Endothelial cell of umbilical vein (primary cell): ENCODE measurements around the gene AGBL4. TPM values are rescaled to one million over a fixed set of nuclear protein-coding genes. Genes with fewer than 3 reads are reported as not detected.

Experiments
- BruUV-seq: library from RNA; stranded (reverse); fragments of 400-500 nt; replicated peaks from 2 replicates; lab custom pipeline; 2021; lab: Mats Ljungman, UMichigan
- CTCF ChIA-PET: fragments of 300-600, 350-600 bp; sonication (Branson Sonifier 250); formaldehyde crosslinking; loops from one replicate; lab custom pipeline; 2021; ENCODE audit warnings: antibody characterized with exemption, inconsistent platforms; lab: Charles Lee
- POLR2A ChIA-PET: fragments of 300-600, 350-600 bp; sonication (Branson Sonifier 250); formaldehyde crosslinking; loops from one replicate; lab custom pipeline; 2021; ENCODE audit warnings: antibody characterized with exemption, inconsistent platforms; lab: Charles Lee
- DNase-seq: peaks from one replicate; pipeline ENCODE4 v3.0.0-alpha.2; 2011; ENCODE audit warnings: low read depth, low spot score
- FAIRE-seq: peaks from 2 replicates; lab custom pipeline; 2011; peaks lifted over from hg19 to GRCh38; lab: Jason Lieb, UNC
- H2AFZ ChIP-seq: 2 replicates; pipeline ENCODE4 v1.6.0; 2012; ENCODE audit warnings: low read depth, low read length, control low read depth, inconsistent platforms
- H3K27ac ChIP-seq: 2 replicates; pipeline ENCODE4 v1.5.1; 2011; ENCODE audit warnings: low read depth, mild to moderate bottlenecking, control low read depth, low read length, moderate library complexity; ENCODE audit not compliant: insufficient read depth
- H3K27me3 ChIP-seq, 2 experiments: 2 replicates each; pipeline versions ENCODE4 v1.6.0 to v1.6.1; 2011; ENCODE audit warnings: low read length in 2 of 2, mixed read lengths in 1 of 2; ENCODE audit not compliant: control insufficient read depth in 2 of 2, insufficient read depth in 2 of 2
- H3K36me3 ChIP-seq, 2 experiments: 2 replicates in 1 of 2; 3 replicates in 1 of 2; pipeline ENCODE4 v1.5.1; 2011; ENCODE audit warnings: low read length in 2 of 2, mild to moderate bottlenecking in 1 of 2, moderate library complexity in 1 of 2; ENCODE audit not compliant: control insufficient read depth in 2 of 2, insufficient read depth in 2 of 2; ENCODE audit errors: extremely low read depth in 1 of 2
- H3K4me1 ChIP-seq: 3 replicates; pipeline ENCODE4 v1.5.1; 2011; ENCODE audit warnings: mild to moderate bottlenecking, low read length; ENCODE audit not compliant: control insufficient read depth, insufficient read depth; ENCODE audit errors: extremely low read depth
- H3K4me2 ChIP-seq: 2 replicates; pipeline ENCODE4 v1.6.1; 2011; ENCODE audit warnings: low read length, control low read depth, mixed read lengths; ENCODE audit not compliant: insufficient read depth
- H3K4me3 ChIP-seq, 3 experiments: fragments of 200-600 bp in 1 of 3; sonication (generic), shearing (Covaris generic) in 1 of 3; replicated peaks in 1 of 3; 2 replicates each; pipeline ENCODE4 v1.5.1; 2011 to 2016; ENCODE audit warnings: control low read depth in 3 of 3, low read length in 3 of 3, mild to moderate bottlenecking in 2 of 3, inconsistent platforms in 1 of 3, low read depth in 1 of 3, moderate library complexity in 1 of 3; ENCODE audit not compliant: insufficient read depth in 1 of 3
- H3K79me2 ChIP-seq: 2 replicates; pipeline ENCODE4 v1.6.0; 2012; ENCODE audit warnings: low read length, inconsistent platforms; ENCODE audit not compliant: control insufficient read depth, insufficient read depth
- H3K9ac ChIP-seq: replicated peaks from 2 replicates; pipeline ENCODE3; 2011; ENCODE audit warnings: low read length, control low read depth; ENCODE audit not compliant: insufficient read depth; ENCODE audit errors: extremely low read depth
- H3K9me1 ChIP-seq: replicated peaks from 3 replicates; pipeline ENCODE4 v1.6.0; 2011; ENCODE audit warnings: mild to moderate bottlenecking, low read length; ENCODE audit not compliant: control insufficient read depth, insufficient read depth; ENCODE audit errors: extremely low read depth
- H3K9me3 ChIP-seq: replicated peaks from 2 replicates; pipeline ENCODE4 v1.5.1; 2012; ENCODE audit warnings: low read length, inconsistent platforms; ENCODE audit not compliant: control insufficient read depth, insufficient read depth
- H4K20me1 ChIP-seq: replicated peaks from 2 replicates; pipeline ENCODE3; 2011; ENCODE audit warnings: mild to moderate bottlenecking, low read length; ENCODE audit not compliant: control insufficient read depth, insufficient read depth; ENCODE audit errors: extremely low read depth
- CTCF ChIP-seq, 2 donors: IDR thresholded peaks; 1 replicate in 1 of 2; 2 replicates in 1 of 2; pipeline ENCODE4 v1.5.1; 2011; ENCODE audit warnings: low read length in 2 of 2, mild to moderate bottlenecking in 2 of 2, moderate library complexity in 2 of 2, control low read depth in 1 of 2, inconsistent platforms in 1 of 2, low read depth in 1 of 2; ENCODE audit not compliant: insufficient read depth in 1 of 2; ENCODE audit errors: extremely low read depth in 1 of 2
- EZH2 ChIP-seq: IDR thresholded peaks from 2 replicates; pipeline ENCODE4 v1.6.1; 2012; ENCODE audit warnings: borderline replicate concordance, low read depth, mild to moderate bottlenecking, moderate library complexity, low read length, inconsistent platforms; ENCODE audit not compliant: severe bottlenecking
- FOS ChIP-seq: IDR thresholded peaks from 2 replicates; pipeline ENCODE4 v1.6.1; 2011; ENCODE audit warnings: mild to moderate bottlenecking, low read length, moderate library complexity, borderline replicate concordance; ENCODE audit not compliant: insufficient read depth
- GATA2 ChIP-seq: IDR thresholded peaks from 2 replicates; pipeline ENCODE4 v1.7.0; 2011; ENCODE audit warnings: low read depth, mild to moderate bottlenecking, moderate library complexity, mixed read lengths, low read length; ENCODE audit not compliant: insufficient read length, insufficient read depth
- JUN ChIP-seq: IDR thresholded peaks from 2 replicates; pipeline ENCODE4 v1.6.1; 2011; ENCODE audit warnings: borderline replicate concordance, low read depth; ENCODE audit not compliant: insufficient read length, insufficient read depth
- MYC ChIP-seq: IDR thresholded peaks from one replicate; pipeline ENCODE4 v1.6.1; 2011; ENCODE audit warnings: mild to moderate bottlenecking, low read depth, low read length
- POLR2A ChIP-seq: IDR thresholded peaks from 2 replicates; pipeline ENCODE4 v1.6.1; 2012; ENCODE audit warnings: low read depth, mild to moderate bottlenecking, control low read depth, low read length
- POLR2AphosphoS5 ChIP-seq: IDR thresholded peaks from 2 replicates; pipeline ENCODE4 v1.6.1; 2012; ENCODE audit warnings: low read depth, mild to moderate bottlenecking, control low read depth, low read length, moderate library complexity; ENCODE audit not compliant: insufficient read depth
- dilution Hi-C: fragments of 300-500 bp; cut with MboI; formaldehyde crosslinking; loops from one replicate; pipeline ENCODE4 v1.15.0; 2019; ENCODE audit warnings: low sequenced_read_pairs; ENCODE audit not compliant: extremely low pct_ligation_motif_present
- intact Hi-C: fragments of 100-400 bp; cut with micrococcal nuclease; formaldehyde crosslinking; loops from one replicate; pipeline ENCODE4 v1.10.0; 2022
- polyA plus RNA-seq, 4 experiments: library from polyadenylated mRNA; depleted of rRNA in 3 of 4; stranded (reverse) in 3 of 4; unstranded in 1 of 4; fragments of >200 nt; gene quantifications; 2 replicates each; pipeline versions ENCODE4 v1.2.1 to v1.2.3, GENCODE V29; 2011 to 2012; ENCODE audit warnings: missing spikeins in 1 of 4
- total RNA-seq: library from RNA; stranded (reverse); gene quantifications from 2 replicates; pipeline ENCODE4 v1.2.3, GENCODE V29; 2021
- TF ChIP-seq, protein P1 (sequence below): IDR thresholded peaks from 2 replicates; pipeline ENCODE4 v1.6.1; 2011; ENCODE audit not compliant: insufficient read depth, insufficient read length

AGBL4 gene
- total and polyA plus RNA-seq, 2 donors (not counting 3 experiments of a cell fraction or from before 2014, with no cell fraction given) = not detected

GRCh38 chr1:48735796-48736195 is 1288.0 kb downstream of the AGBL4 start:
- H3K9me1 ChIP-seq = no peaks in the 10 kb centered on the region
- CTCF ChIA-PET = no interaction called here
- H3K9me3 ChIP-seq = no peaks in the 10 kb centered on the region
- H3K36me3 ChIP-seq = no peaks in the 10 kb centered on the region
- H3K4me3 ChIP-seq = no peak overlapping the region
- intact Hi-C loops = no loop called here
- no peak overlapping the region for H3K9ac ChIP-seq
- DNase-seq (no peak), FAIRE-seq (no peak)
- no peaks in the 10 kb centered on the region for H3K79me2 ChIP-seq
- BruUV-seq = no TSS peak
- H3K4me2 ChIP-seq = no peak overlapping the region
- POLR2A ChIA-PET = no interaction called here
- no peak for TF ChIP-seq GATA2
- TF ChIP-seq FOS = no peak
- TF ChIP-seq MYC = no peak
- no peak for TF ChIP-seq CTCF (IDR thresholded peaks at IDR 0.05; ENCODE audit: extremely low read depth in 1 of 2, insufficient read depth in 1 of 2, low read depth in 1 of 2, low read length in 2 of 2)
- TF ChIP-seq POLR2AphosphoS5 = no peak
- no peak for TF ChIP-seq POLR2A
- TF ChIP-seq EZH2 = no peak
- TF ChIP-seq, protein P1, sequence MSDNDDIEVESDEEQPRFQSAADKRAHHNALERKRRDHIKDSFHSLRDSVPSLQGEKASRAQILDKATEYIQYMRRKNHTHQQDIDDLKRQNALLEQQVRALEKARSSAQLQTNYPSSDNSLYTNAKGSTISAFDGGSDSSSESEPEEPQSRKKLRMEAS = no peak
- no peak for TF ChIP-seq JUN
- H3K4me1 ChIP-seq = no peaks in the 10 kb centered on the region
- no peaks in the 10 kb centered on the region for H3K27me3 ChIP-seq
- no peak overlapping the region for H2AFZ ChIP-seq
- H4K20me1 ChIP-seq = no peaks in the 10 kb centered on the region
- dilution Hi-C loops = no loop called here
- no peak overlapping the region for H3K27ac ChIP-seq
